ENCODE data around the gene ADAMTS2.

GRCh38 chr5:179227229-179227579, 118.1 kb downstream of the ADAMTS2 start:
- no peak for TF ChIP-seq POLR2A (IDR thresholded peaks at IDR 0.05; ENCODE audit: low read depth, low read length)
- TF ChIP-seq POLR2AphosphoS5 (IDR thresholded peaks at IDR 0.05; ENCODE audit: low read depth, low read length), result no peak
- TF ChIP-seq TAF1 (IDR thresholded peaks at IDR 0.05; ENCODE audit: low read depth, low read length), result no peak
- no peak for TF ChIP-seq SPI1 (IDR thresholded peaks at IDR 0.05; ENCODE audit: low read depth, low read length)

Data from GM12891 (cell line).